ENCODE measurements around the gene GNAT2.

DNA sequence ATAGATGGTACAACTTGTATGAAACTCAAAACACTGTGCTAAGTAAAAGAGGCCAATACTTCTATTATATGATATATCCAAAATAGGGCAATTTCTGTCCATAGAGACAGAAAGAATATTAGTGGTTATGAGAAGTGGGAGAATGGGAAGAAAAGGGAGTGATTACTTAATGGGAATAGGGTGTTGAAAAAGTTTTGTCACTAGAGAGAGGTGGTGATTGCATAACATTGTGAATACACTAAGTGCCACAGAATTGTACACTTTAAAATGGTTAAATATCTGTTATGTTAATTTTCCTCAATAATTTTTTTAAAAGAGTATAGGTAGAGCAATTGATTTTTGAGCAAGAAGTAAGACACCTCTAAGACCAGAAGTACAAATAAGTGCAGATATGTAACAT is 29.7 kb downstream of the GNAT2 start:
- TF ChIP-seq EZH2 (IDR thresholded peaks at IDR 0.05; ENCODE audit: insufficient read depth, poor library complexity, severe bottlenecking) (no peak), EZH2phosphoT487 (IDR thresholded peaks at IDR 0.05; ENCODE audit: insufficient read depth, low read depth) (no peak)

Data from GM23248 (cell line).